HT1080 (cell line): ENCODE measurements around the gene DRGX. TPM values are rescaled to one million over a fixed set of nuclear protein-coding genes. Genes with fewer than 3 reads are reported as not detected.

Source experiments
- DNase-seq: peaks from one replicate; pipeline ENCODE4 v3.0.0-alpha.2; 2015; ENCODE audit warnings: low read depth
- total RNA-seq: library from RNA; depleted of rRNA; stranded (reverse); fragments of >200 nt; shearing (Covaris generic); gene quantifications from 2 replicates; pipeline ENCODE4 v1.2.3, GENCODE V29; 2014

The DRGX gene
- total RNA-seq, 1 experiment from 2014 or later, result not detected

DNA sequence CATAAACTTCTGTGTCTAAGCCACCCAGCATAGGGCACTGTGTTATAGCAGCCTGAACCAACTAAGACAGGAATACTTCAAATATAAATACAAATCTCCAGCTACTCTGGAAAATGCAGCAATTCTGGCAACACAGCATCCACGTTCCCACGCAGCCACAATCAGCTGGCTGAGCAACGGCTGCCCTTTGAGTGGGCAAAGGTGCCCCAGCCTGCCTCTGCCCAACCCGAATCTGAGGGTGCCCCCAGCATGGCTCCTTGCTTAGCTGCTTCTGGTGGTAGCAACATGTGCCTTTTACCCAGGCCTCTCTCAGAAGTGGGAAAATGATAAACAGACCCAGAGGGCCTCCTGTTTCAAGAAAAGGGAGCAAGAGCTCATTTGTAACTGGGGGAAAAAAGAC lies 12.0 kb downstream of the DRGX start:
- no peak for DNase-seq

DNA sequence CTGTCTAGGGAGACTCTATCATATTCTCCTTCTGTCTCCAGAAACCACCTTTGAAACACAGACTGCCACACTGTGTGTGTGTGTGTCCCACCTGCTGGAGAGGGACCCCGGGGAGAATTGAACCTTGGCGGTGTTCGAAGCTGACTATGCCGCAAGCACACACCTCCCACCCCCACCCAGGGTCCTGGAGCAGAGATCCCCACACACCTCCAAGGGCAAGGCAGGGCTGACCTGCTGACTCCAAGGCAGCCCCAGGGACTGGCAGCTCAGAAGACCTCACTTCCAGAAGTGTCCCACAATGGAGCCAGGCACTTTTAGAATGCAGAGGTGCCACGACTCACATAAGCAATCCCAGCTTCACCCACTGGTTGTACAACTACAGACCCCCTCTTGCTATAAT lies 13.1 kb downstream of the DRGX start:
- no peak for DNase-seq

DNA sequence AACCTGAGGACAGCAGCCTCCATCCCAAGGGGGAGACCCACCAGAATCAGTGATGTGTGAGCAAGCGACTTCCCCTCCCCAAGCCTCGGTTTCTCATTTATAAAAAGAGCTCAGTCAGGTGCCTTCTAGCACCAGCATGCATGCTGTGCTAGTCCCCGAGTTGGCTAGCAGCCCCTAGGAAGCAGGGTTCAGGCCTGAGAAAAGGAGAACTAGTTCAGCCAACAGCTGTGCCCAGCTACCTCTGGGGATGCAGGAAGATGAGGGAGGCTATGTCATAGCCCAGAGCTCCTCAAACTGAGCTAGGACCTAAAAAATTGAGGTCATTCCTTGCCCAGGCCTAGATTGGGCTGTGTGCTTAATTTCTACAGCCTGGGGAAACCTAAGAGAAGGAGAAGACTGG lies 13.7 kb downstream of the DRGX start:
- no peak for DNase-seq

DNA sequence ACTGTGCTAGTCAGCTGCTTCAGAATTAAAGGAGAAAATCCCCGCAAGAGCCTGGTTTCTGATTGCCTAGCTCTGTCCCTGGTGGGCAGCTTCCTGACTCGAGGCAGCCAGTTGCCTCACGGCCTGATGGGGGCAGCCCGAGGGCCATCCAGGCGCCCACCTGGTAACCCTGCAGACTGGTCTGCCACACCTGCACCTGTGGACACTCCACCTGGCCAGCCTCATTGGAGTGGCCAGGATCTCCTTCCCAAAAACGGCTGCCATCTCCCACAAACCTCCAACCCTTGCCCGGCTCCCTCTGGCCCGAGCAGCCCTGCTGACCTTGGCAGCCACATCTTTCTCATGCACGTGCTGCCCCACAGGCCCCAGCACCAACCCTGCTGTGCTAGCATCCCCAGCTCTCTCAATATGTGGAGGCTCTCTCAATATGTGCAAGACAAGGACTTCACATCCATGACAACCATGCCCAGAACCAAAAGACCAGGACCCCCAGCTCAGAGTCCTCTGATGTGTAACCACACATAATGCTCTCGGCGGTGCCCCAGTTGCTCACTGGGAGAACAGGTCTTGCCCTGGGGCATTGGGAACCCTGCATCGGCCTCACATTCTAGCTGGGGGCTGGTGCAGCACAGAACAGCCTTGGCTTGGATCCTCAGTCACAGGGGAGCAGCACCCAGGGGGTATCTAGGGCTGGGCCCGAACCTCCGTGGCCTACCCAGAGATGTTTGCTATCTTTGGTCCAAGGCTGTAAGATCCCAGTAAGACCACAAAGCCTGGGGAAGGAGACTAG lies 14.6 kb downstream of the DRGX start:
- DNase-seq, result no peak

- DNase-seq, result peak; percentile 22
Observed at GRCh38 chr10:49379596-49380410, 16.1 kb downstream of the DRGX start.

GRCh38 chr10:49377256-49377655 lies 18.6 kb downstream of the DRGX start:
- DNase-seq, result no peak

DNA sequence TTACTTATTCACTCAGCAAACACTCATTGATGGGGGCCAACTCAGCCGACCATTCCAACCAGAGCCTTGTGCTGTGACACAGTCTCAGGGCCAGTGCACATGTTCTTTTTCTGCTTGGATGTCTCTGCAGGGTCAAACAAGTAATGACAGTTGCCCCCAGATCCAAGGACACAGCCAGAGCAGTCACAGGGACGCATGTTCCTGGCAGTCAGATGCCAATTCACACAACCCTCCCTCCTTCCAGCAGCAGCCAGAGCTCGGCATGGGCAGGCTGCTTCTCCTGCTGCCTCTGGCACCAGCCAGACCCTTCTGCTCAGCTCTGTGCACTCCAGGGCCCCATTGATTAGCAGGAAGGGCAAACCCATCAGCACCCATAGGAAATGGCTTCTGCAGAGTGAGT lies 20.3 kb downstream of the DRGX start:
- DNase-seq, result no peak

GRCh38 chr10:49374740-49375139 lies 21.1 kb downstream of the DRGX start:
- DNase-seq, result no peak

- DNase-seq, result no peak
Observed at GRCh38 chr10:49373361-49373760, 22.5 kb downstream of the DRGX start.

DNA sequence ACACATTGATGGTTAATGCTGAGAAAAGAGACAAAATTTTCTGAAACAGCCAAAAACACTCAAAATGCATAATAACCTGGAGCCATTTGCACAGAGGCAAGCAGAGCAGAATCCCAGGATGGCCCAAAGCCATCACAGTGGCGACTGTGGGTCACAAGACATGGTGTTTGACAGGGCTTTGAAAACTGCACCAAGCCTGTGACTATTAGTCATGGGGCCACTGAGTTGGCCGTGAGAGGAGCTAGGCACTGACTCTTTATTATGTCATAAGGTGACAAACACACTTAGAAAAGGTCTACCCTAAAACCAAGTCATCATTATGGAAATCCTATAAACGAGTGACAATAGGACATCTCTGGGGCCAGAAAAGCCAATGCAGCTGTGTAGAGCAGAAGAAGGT lies 23.9 kb downstream of the DRGX start:
- DNase-seq, result peak; percentile 15

- no peak for DNase-seq
Observed at GRCh38 chr10:49370326-49371100, 25.4 kb downstream of the DRGX start.

- DNase-seq, result peak; percentile 68
Observed at GRCh38 chr10:49369216-49370162, 26.4 kb downstream of the DRGX start.

GRCh38 chr10:49368256-49368655 lies 27.6 kb downstream of the DRGX start:
- no peak for DNase-seq

- peak; percentile 17 for DNase-seq
Observed at GRCh38 chr10:49367600-49367999, 28.3 kb downstream of the DRGX start.

DNA sequence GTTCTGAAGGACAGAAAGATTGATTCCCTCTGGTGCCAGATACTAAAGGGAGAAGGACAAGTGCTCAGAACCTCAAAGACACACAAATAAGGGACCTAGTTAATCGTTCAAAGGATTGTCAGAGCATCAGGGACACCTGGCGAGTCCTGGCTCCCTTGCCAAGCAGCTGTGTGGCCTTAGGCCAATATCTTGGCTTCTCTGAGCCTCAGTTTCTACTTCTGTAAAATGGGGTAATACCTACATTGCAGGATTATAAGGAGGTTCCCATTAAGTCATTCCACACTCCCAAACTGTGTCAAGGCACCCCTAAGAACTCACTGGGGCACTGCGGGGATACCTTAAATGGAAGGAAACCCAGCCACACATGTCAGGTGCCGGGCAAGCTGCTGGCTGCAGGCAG lies 29.4 kb downstream of the DRGX start:
- no peak for DNase-seq

DNA sequence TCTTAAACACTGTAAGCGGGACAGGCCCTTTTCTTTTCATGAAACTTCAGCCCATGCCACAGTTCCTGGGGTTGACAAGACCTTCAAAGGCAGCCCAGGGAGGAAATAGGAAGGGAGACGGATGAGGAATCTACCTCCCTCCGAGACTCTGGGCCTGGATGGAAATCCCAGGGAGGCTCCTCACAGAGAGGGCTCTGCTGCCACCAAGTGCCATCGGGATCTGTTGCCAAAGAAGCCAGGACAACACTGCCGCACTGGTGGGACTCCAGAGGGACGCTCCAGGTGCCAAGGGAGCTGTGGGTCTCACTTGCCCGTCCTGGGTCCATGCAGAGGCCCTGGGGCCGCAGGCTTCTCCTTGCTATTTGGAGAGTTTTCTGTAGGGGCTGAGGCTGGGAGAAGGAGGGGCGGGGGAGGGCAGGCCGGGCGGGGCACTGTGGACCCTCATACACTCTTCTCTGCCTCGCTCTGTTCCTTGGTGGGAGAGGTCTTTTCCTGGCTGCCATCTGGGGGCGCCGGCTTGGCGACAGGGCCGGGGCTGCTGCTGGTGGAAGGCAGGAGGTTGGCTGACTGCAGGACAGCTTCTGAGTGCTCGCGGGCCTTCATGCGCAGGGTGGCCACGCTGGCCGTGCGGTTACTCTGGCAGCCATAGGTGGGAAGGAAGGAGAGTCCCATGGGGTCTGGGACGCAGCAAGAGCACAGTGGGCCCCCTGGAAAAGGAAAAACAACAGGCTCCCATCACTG lies 30.0 kb downstream of the DRGX start:
- no peak for DNase-seq

GRCh38 chr10:49365275-49365674 lies 30.6 kb downstream of the DRGX start:
- no peak for DNase-seq

DNA sequence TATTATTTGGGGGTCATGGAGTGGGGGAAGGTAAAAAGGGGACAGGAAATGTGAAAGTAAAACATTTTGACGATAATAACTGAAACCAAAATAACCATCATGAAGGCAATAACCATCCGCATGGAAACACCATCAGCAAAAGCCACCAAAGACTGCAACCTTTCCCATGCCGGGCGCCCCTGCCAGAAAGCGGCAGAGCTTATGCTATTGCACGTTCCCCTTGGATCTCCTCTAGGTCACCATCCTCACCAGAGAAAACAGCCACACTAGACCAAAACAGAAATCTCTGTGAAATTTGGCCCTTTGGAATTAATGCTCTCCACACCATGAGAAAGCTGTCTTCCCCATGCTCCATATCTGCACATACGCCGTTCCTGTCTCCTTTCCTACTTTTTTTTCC lies 31.1 kb downstream of the DRGX start:
- no peak for DNase-seq

GRCh38 chr10:49364051-49364450 lies 31.8 kb downstream of the DRGX start:
- no peak for DNase-seq
